Right lobe of liver (tissue), 4 donors: Measurements from ENCODE around the gene POLN.

Experiments used
- CTCF ChIP-seq, 4 donors: fragments of 200-600 bp in 3 of 4; fragments of 450-650 bp in 1 of 4; IDR thresholded peaks; one replicate each; pipeline versions ENCODE4 v1.5.1 to v1.8.0; 2016 to 2022; ENCODE audit warnings: antibody characterized with exemption in 4 of 4, mild to moderate bottlenecking in 2 of 4
- POLR2A ChIP-seq: fragments of 450-650 bp; IDR thresholded peaks from one replicate; pipeline ENCODE4 v1.6.1; 2017; ENCODE audit warnings: antibody characterized with exemption, mild to moderate bottlenecking
- donor health status: DM: no; HTN: no; CAD: no.
- donor health status: DM: no; HTN: no; CAD: no.
- donor health status: DM: no; HTN: yes; CAD: no.

- TF ChIP-seq CTCF (IDR thresholded peaks at IDR 0.05) (peak in 1 of 4 donors; percentile 15), POLR2A (peak; percentile 92)
Observed at GRCh38 chr4:2262145-2262943, 20.4 kb upstream of the POLN start.
